K562 treated with DMSO at 1 percent for 12 hours (cell line): ENCODE measurements around the gene CACNG4. TPM values are rescaled to one million over a fixed set of nuclear protein-coding genes. Genes with fewer than 3 reads are reported as not detected.

ENCODE experiments used
- total RNA-seq: library from RNA; unstranded; fragments of 300-600 nt; gene quantifications from 2 replicates; pipeline ENCODE4 v1.2.3, GENCODE V29; 2022; ENCODE audit not compliant: insufficient read depth

The CACNG4 gene
- total RNA-seq = not detected in 2 replicates

GRCh38 chr17:66963909-66964771 lies at the start of gene CACNG4:
TSS of gene CACNG4 (plus strand) at chr17:66964707. CDS start at chr17:66964912, 205 bp downstream.

GRCh38 chr17:67044016-67044772 lies 79.7 kb downstream of the CACNG4 start, which contains the start of gene CACNG1:
TSS of gene CACNG1 (plus strand) at chr17:67044554. CDS start at chr17:67044661, 107 bp downstream.

Other genes starting within 250 kb of the CACNG4 start
- gene CACNG5, start 129.6 kb upstream of the CACNG4 start, total RNA-seq = not detected in 2 replicates
- not detected in 2 replicates for gene CACNG1, start 79.8 kb downstream of the CACNG4 start, total RNA-seq